Suprapubic skin (tissue), 4 donors: ENCODE data around the gene SEPTIN7. TPM values are rescaled to one million over a fixed set of nuclear protein-coding genes. Genes with fewer than 3 reads are reported as not detected.

Experiments
- DNase-seq, 2 donors: peaks; one replicate each; pipeline ENCODE4 v3.0.0-alpha.2; 2019; ENCODE audit warnings: low spot score in 2 of 2
- H3K27ac ChIP-seq: fragments of 200-600 bp; sonication (generic); one replicate; pipeline ENCODE4 v1.5.1; 2019
- H3K27me3 ChIP-seq: fragments of 200-600 bp; sonication (generic); one replicate; pipeline ENCODE4 v1.5.1; 2019
- H3K36me3 ChIP-seq: fragments of 200-600 bp; sonication (generic); one replicate; pipeline ENCODE4 v1.5.1; 2019
- H3K4me1 ChIP-seq: fragments of 200-600 bp; sonication (generic); one replicate; pipeline ENCODE4 v1.5.1; 2019
- H3K4me3 ChIP-seq: fragments of 200-600 bp; sonication (generic); one replicate; pipeline ENCODE4 v1.5.1; 2019; ENCODE audit warnings: mild to moderate bottlenecking
- H3K9me3 ChIP-seq: fragments of 200-600 bp; sonication (generic); one replicate; pipeline ENCODE4 v1.5.1; 2019
- EP300 ChIP-seq: sonication (generic); formaldehyde crosslinking; IDR thresholded peaks from one replicate; pipeline ENCODE4 v1.6.1; 2017; ENCODE audit warnings: antibody characterized with exemption
- POLR2A ChIP-seq, 2 donors: fragments of 450-650 bp; IDR thresholded peaks; one replicate each; pipeline ENCODE4 v1.6.1; 2017; ENCODE audit warnings: antibody characterized with exemption in 2 of 2, mild to moderate bottlenecking in 2 of 2, moderate library complexity in 2 of 2
- POLR2AphosphoS5 ChIP-seq, 3 donors: sonication (generic); formaldehyde crosslinking; IDR thresholded peaks; one replicate each; pipeline ENCODE4 v1.6.1; 2017; ENCODE audit warnings: antibody characterized with exemption in 3 of 3
- WGBS: methylation state at CpG from one replicate; pipeline ENCODE4 v1.1.5; 2018; 5-methylcytosine and 5-hydroxymethylcytosine counted together
- total RNA-seq, 4 donors: library from RNA; depleted of rRNA; stranded (reverse); fragments of >200 nt; gene quantifications; one replicate each; pipeline ENCODE4 v1.1.0, GENCODE V29; 2016
- TF ChIP-seq, protein P1 (sequence below), 2 donors: fragments of 200-600 bp in 1 of 2; fragments of 450-650 bp in 1 of 2; sonication (generic) in 1 of 2; IDR thresholded peaks; one replicate each; pipeline ENCODE4 v1.5.1; 2016 to 2019; ENCODE audit warnings: antibody characterized with exemption in 2 of 2, mild to moderate bottlenecking in 1 of 2, moderate library complexity in 1 of 2

SEPTIN7 gene
- total RNA-seq, 4 donors from 2014 or later = 110 to 140 (median 127) TPM

DNA sequence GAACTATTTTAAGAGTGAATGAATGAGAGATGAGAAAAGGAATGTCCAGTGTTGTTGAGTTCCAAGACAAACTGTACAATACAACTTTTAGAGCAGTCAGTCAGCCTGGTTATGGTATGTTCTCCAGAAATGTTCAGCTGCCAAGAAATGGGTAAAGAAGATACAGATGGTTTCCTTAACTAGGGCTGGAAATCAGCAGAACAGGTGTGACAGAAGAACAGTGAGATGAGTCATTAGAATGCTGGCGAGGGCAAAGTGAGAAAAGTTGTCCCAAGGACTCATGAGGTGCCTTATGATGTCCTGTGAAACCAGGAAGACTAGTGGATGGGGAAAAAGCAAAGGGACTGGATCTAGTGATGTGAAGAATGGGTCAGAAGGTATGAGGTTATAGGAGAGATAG, 20.8 kb upstream of the SEPTIN7 start:
- no peak for DNase-seq
- H3K27ac ChIP-seq = no peak overlapping the region
- H3K36me3 ChIP-seq = no peaks in the 10 kb centered on the region
- no peaks in the 10 kb centered on the region for H3K4me1 ChIP-seq
- no peak overlapping the region for H3K4me3 ChIP-seq
- no peaks in the 10 kb centered on the region for H3K27me3 ChIP-seq
- 59% methylated on average over 1 of the region's 1 CpG for WGBS
- no peak for TF ChIP-seq POLR2A (IDR thresholded peaks at IDR 0.05)
- no peak for TF ChIP-seq EP300
- no peak for TF ChIP-seq POLR2AphosphoS5 (IDR thresholded peaks at IDR 0.05)
- TF ChIP-seq, protein P1, sequence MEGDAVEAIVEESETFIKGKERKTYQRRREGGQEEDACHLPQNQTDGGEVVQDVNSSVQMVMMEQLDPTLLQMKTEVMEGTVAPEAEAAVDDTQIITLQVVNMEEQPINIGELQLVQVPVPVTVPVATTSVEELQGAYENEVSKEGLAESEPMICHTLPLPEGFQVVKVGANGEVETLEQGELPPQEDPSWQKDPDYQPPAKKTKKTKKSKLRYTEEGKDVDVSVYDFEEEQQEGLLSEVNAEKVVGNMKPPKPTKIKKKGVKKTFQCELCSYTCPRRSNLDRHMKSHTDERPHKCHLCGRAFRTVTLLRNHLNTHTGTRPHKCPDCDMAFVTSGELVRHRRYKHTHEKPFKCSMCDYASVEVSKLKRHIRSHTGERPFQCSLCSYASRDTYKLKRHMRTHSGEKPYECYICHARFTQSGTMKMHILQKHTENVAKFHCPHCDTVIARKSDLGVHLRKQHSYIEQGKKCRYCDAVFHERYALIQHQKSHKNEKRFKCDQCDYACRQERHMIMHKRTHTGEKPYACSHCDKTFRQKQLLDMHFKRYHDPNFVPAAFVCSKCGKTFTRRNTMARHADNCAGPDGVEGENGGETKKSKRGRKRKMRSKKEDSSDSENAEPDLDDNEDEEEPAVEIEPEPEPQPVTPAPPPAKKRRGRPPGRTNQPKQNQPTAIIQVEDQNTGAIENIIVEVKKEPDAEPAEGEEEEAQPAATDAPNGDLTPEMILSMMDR (IDR thresholded peaks at IDR 0.05) = no peak
- no peaks in the 10 kb centered on the region for H3K9me3 ChIP-seq

DNA sequence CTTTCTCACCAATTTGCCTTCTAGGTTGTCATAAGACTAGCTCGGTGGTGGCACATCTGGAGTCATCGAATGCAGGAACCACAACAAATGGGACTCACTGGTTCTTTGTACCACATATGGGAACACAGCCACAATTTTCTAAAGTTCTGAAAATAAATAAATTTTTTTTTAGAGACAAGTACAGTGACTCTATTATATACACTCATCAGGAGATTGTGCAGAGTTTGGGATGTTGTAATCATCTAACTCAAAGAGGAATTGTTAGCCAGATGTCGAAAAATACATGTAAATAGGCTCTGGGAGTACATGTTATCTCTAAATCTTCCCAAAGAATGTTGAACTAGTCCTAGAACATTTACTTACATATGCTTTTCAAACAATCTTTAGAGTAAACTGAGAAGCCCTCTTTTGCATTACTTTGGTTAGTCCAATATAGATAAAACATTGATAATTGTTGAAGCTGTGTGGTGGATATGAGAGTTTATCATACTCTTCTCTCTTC, 19.6 kb upstream of the SEPTIN7 start:
- no peaks in the 10 kb centered on the region for H3K9me3 ChIP-seq
- H3K27me3 ChIP-seq = no peaks in the 10 kb centered on the region
- no peak overlapping the region for H3K27ac ChIP-seq
- TF ChIP-seq, protein P1 (IDR thresholded peaks at IDR 0.05) = no peak
- TF ChIP-seq POLR2A (IDR thresholded peaks at IDR 0.05) = no peak
- no peak for TF ChIP-seq POLR2AphosphoS5 (IDR thresholded peaks at IDR 0.05)
- no peak for TF ChIP-seq EP300
- no peaks in the 10 kb centered on the region for H3K4me1 ChIP-seq
- WGBS = 66% methylated on average over 3 of the region's 3 CpGs
- no peaks in the 10 kb centered on the region for H3K36me3 ChIP-seq
- H3K4me3 ChIP-seq = no peak overlapping the region
- DNase-seq = no peak

DNA sequence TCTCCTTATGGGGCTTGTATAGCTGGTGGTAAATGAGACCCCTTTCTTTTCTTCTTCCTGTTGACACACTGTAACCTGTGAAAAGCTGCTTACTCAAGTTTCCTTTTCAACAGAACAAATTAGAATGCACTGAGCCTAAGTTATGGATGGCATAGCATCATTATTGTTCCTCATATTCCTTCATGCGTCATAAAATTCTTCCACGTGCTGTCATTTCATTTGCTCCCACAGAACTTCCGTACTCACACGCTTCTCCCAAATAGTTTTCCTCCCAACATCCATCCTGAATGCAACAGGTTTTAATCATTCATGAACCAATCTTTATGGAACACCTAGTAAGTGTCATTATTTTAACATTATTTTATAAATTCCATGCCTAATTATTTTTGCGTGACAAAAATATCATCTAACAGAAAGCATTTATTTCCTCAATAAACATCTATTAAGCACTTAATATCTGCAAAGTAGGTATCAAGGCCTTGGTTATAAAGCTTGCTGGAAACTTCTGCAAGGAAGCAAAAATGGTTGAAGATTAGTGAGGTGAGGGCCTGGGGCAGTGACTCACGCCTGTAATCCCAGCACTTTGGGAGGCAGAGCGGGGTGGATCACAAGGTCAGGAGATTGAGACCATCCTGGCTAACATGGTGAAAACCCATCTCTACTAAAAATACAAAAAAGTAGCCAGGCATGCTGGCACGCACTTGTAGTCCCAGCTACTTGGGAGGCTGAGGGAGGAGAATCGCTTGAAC, 18.9 kb upstream of the SEPTIN7 start:
- WGBS = 92% methylated on average over 9 of the region's 9 CpGs
- Histone ChIP-seq H3K27ac (no peak overlapping the region), H3K36me3 (no peaks in the 10 kb centered on the region), H3K27me3 (no peaks in the 10 kb centered on the region), H3K9me3 (no peaks in the 10 kb centered on the region), H3K4me3 (no peak overlapping the region), H3K4me1 (no peaks in the 10 kb centered on the region)
- no peak for DNase-seq
- TF ChIP-seq POLR2AphosphoS5 (IDR thresholded peaks at IDR 0.05) (no peak), EP300 (no peak), POLR2A (IDR thresholded peaks at IDR 0.05) (no peak)
- TF ChIP-seq, protein P1 (IDR thresholded peaks at IDR 0.05) = no peak

DNA sequence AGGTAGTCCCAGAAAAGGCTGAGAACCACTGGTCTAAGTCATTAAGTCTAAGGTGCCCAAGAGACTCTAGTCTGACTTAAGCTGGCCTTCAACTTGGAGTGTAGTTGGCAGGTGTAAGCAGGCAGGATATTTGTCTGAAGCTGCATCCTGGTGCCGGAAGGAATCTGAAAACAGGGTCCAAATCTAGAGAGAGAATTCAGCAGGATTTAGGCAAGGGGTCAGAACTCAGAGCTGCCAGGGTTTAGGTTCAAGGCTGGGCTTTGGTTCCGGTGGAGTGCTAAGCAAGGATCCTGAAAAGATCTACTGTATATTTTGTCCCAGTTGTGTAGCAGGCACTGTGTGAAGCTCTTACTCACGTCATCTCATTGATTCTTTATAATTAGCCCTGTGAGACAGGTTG, 16.5 kb upstream of the SEPTIN7 start:
- DNase-seq = no peak
- TF ChIP-seq, protein P1 (IDR thresholded peaks at IDR 0.05) = no peak
- H3K4me1 ChIP-seq = no peaks in the 10 kb centered on the region
- 85% methylated on average over 3 of the region's 3 CpGs for WGBS
- no peaks in the 10 kb centered on the region for H3K36me3 ChIP-seq
- no peaks in the 10 kb centered on the region for H3K27me3 ChIP-seq
- no peak overlapping the region for H3K4me3 ChIP-seq
- peaks cover 3% of the 10 kb centered on the region for H3K9me3 ChIP-seq
- no peak overlapping the region for H3K27ac ChIP-seq

DNA sequence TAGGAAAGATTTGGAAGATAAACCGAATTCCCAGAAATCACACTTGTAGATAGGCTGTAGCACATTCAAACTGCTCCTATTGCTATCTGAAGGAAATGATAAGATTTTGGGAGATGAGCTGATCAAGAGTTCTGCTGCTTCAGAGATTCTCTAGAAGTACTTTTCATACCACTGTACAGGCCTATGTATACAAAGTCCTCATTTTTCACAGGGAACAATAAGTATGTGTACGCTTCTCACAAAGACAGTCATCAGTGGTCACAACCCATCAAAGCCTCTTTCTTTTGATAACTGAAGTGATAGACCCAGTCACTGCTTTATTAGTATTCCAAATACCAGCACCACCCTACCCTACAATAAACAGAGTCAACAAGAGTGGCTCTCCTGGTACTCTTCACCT, 15.6 kb upstream of the SEPTIN7 start:
- H3K27ac ChIP-seq = no peak overlapping the region
- H3K9me3 ChIP-seq = peaks cover 6% of the 10 kb centered on the region
- H3K27me3 ChIP-seq = no peaks in the 10 kb centered on the region
- no peaks in the 10 kb centered on the region for H3K36me3 ChIP-seq
- DNase-seq = no peak
- TF ChIP-seq POLR2A (IDR thresholded peaks at IDR 0.05) (no peak), POLR2AphosphoS5 (IDR thresholded peaks at IDR 0.05) (no peak), EP300 (no peak)
- TF ChIP-seq, protein P1 (IDR thresholded peaks at IDR 0.05) = no peak
- no peak overlapping the region for H3K4me3 ChIP-seq
- no peaks in the 10 kb centered on the region for H3K4me1 ChIP-seq
- WGBS = 89% methylated on average over 2 of the region's 2 CpGs
